ENCODE measurements around the gene FARP1.

FARP1 gene

DNA sequence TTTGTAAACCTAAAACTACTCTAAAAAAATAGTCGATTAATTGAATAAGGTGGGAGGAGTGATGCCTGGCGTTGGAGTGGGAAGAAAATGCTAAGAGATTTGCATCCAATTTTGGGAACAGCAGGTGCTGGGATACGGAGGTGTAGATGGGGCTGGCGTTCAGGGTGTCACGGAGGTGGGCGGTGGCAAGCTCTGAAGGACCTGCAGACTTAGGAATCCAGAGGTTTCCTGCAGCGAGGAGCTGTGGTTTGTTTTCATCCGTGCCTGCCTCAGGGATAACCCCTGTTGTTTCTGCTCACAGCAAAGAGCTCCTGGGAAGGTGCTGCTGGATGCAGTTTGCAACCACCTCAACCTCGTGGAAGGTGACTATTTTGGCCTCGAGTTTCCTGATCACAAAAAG lies 200.6 kb downstream of the FARP1 start:
- TF ChIP-seq CTCF (IDR thresholded peaks at IDR 0.05), result no peak
- Histone ChIP-seq H3K4me1 (no peaks in the 10 kb centered on the region), H3K4me2 (ENCODE audit: low read length) (no peak overlapping the region), H3K9ac (no peak overlapping the region), H3K27me3 (ENCODE audit: control insufficient read depth, insufficient read depth, low read length) (no peaks in the 10 kb centered on the region), H2AFZ (no peak overlapping the region), H3K4me3 (ENCODE audit: low read depth, low read length) (no peak overlapping the region), H3K27ac (no peak overlapping the region), H3K79me2 (peaks cover 5% of the 10 kb centered on the region), H3K9me3 (ENCODE audit: control insufficient read depth, low read length) (no peaks in the 10 kb centered on the region), H3K36me3 (ENCODE audit: control insufficient read depth, insufficient read depth, low read length) (no peaks in the 10 kb centered on the region)

GRCh38 chr13:98344392-98344791 lies 201.5 kb downstream of the FARP1 start:
- Histone ChIP-seq H3K4me2 (ENCODE audit: low read length) (no peak overlapping the region), H3K27ac (no peak overlapping the region), H2AFZ (no peak overlapping the region), H3K79me2 (peaks cover 5% of the 10 kb centered on the region), H3K4me3 (ENCODE audit: low read depth, low read length) (no peak overlapping the region), H3K9me3 (ENCODE audit: control insufficient read depth, low read length) (no peaks in the 10 kb centered on the region), H3K4me1 (no peaks in the 10 kb centered on the region), H3K9ac (no peak overlapping the region), H3K27me3 (ENCODE audit: control insufficient read depth, insufficient read depth, low read length) (no peaks in the 10 kb centered on the region), H3K36me3 (ENCODE audit: control insufficient read depth, insufficient read depth, low read length) (no peaks in the 10 kb centered on the region)
- no peak for TF ChIP-seq CTCF (IDR thresholded peaks at IDR 0.05)

GRCh38 chr13:98345107-98345935 lies 202.4 kb downstream of the FARP1 start:
- Histone ChIP-seq H3K27ac (no peak overlapping the region), H3K9ac (no peak overlapping the region), H3K27me3 (ENCODE audit: control insufficient read depth, insufficient read depth, low read length) (no peaks in the 10 kb centered on the region), H2AFZ (no peak overlapping the region), H3K4me2 (ENCODE audit: low read length) (no peak overlapping the region), H3K9me3 (ENCODE audit: control insufficient read depth, low read length) (no peaks in the 10 kb centered on the region), H3K36me3 (ENCODE audit: control insufficient read depth, insufficient read depth, low read length) (no peaks in the 10 kb centered on the region), H3K4me1 (no peaks in the 10 kb centered on the region), H3K79me2 (peaks cover 5% of the 10 kb centered on the region), H3K4me3 (ENCODE audit: low read depth, low read length) (no peak overlapping the region)
- no peak for TF ChIP-seq CTCF (IDR thresholded peaks at IDR 0.05)

DNA sequence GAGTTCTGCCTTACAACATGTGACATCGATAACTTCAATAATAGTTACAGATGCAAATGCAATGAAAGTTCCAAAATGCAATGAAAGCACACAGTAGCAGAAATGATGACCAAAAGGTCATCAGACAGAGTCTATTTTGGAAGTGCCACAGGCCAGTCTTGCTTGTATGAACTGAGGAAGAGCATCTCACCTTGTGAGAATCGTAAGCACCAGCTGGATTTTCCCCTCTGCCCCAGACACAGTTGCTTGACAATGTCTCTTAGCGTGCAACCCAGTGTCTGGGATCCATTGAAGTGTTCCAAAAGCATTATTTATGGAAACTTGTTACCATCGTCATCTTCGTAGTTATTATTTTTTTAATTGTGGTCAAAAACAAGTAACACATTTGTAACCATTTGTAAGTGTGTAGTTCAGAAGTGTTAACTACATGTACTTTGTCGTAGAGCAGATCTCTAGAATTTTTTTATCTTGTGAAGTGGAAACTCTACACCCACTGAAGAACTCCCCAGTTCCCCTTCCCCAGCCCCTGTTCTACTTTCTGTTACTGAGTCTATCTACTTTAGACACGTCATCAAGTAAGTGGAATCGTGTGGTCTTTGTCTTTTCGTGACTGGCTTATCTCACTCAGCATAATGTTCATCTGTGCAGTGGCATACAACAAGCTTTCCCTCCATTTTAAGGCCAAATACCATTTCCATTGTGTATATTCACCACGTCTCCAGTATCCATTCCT lies 204.2 kb downstream of the FARP1 start:
- H3K9ac ChIP-seq, result no peak overlapping the region
- no peak for TF ChIP-seq CTCF (IDR thresholded peaks at IDR 0.05)
- H3K36me3 ChIP-seq (ENCODE audit: control insufficient read depth, insufficient read depth, low read length), result no peaks in the 10 kb centered on the region
- peaks cover 4% of the 10 kb centered on the region for H3K79me2 ChIP-seq
- H2AFZ ChIP-seq, result no peak overlapping the region
- H3K9me3 ChIP-seq (ENCODE audit: control insufficient read depth, low read length), result no peaks in the 10 kb centered on the region
- H3K27me3 ChIP-seq (ENCODE audit: control insufficient read depth, insufficient read depth, low read length), result no peaks in the 10 kb centered on the region
- no peaks in the 10 kb centered on the region for H3K4me1 ChIP-seq
- no peak overlapping the region for H3K4me2 ChIP-seq (ENCODE audit: low read length)
- no peak overlapping the region for H3K27ac ChIP-seq
- H3K4me3 ChIP-seq (ENCODE audit: low read depth, low read length), result no peak overlapping the region

All from parathyroid adenoma (tissue), 2 donors.